GM18498 (cell line): ENCODE data around the gene THOC7.

Experiments
- ATAC-seq: cut with Tn5 transposase; IDR thresholded peaks from one replicate; pipeline ENCODE4 v1.9.1; 2021; ENCODE audit warnings: mild to moderate bottlenecking, moderate library complexity; ENCODE audit not compliant: unreplicated experiment

Gene THOC7

GRCh38 chr3:63863150-63864007, at the start of gene THOC7, which contains the start of gene ATXN7:
Gene THOC7 (minus strand): TSS chr3:63863805. CDS start chr3:63863790, 15 bp downstream.
Gene ATXN7 (plus strand): TSS chr3:63863867. CDS start chr3:63912599, 48,732 bp downstream.
- ATAC-seq: peak; percentile 78

- ATAC-seq: peak; percentile 21
Observed at GRCh38 chr3:63912768-63913588, 49.4 kb upstream of the THOC7 start.

DNA sequence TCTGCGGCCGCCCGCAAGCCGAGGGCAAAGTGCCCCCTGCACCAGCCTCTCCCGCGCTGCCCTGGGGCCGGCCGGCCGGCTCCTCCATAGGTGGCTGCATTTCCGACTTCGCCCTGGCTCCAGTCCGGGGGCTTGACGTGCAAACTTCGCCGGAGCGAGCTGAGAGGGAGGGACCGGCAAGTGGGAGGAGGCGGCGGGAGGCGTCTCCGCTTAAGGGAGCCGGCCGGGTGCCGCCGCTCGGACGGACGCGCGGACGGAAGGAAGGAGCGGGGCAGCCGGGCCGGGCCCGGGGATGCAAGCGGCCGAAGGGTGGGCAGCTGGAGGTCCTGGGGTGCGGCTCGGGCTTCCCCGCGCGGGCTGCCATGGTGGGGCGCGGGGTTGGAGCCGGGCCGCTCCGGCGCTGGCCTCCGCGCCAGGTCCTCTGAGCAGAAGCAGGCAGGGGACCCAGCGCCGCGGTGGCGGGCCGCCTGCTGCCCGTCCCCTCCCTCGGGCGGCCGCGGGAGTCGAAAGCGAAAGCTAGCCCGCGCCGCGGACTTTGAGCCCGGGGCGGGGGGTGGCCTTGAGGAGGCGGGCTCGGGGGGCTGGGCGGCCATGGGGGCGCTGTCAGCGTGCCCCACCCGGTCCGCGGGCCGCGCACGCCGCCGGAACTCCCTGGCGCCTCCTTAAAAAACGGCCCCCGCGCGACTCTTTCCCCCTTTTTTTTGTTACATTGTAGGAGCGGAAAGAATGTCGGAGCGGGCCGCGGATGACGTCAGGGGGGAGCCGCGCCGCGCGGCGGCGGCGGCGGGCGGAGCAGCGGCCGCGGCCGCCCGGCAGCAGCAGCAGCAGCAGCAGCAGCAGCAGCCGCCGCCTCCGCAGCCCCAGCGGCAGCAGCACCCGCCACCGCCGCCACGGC, 48.5 kb upstream of the THOC7 start, which contains the start of gene SCAANT1:
Gene SCAANT1 (minus strand): TSS at position 511 of the 895 bp plus-strand sequence.
- peak; percentile 83 for ATAC-seq

DNA sequence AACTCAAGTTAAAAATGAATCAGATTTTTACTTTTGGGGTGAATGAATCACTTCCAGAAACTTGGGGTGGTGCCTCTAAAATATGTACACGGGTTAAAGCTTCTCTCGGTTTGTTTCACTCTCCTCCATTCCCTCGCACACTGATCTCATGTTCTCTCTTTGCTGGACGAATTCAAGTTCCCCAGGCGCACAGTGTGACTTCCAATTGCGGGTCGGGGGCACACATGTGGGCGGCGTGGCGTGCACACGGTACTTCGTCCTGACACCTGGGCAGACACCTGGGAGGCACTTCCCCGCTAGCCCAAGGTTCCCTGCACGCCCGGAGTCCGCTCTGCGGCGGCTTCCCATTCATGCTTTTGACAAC, 47.9 kb upstream of the THOC7 start:
- no peak for ATAC-seq

- ATAC-seq: no peak
Observed at GRCh38 chr3:63910891-63911290, 47.3 kb upstream of the THOC7 start.

DNA sequence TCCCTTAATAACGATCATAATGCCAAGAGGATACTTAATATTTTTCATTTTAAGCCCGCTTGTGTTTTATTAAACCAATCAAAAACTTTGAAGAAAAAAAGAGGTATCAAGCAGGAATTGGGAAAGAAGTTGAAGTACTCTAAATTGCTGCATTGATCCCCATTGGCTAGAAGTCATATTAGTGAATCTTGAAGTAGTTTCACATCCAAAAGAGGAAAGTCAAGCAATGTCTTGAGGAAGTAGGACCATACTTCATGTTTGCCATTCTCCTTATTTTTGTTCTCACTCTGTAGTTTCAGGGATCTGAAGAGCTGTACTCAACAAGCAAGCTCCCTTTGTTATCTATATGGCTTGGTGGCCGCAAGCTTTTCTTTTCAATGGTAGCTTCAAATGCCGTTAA, 46.4 kb upstream of the THOC7 start:
- no peak for ATAC-seq

- no peak for ATAC-seq
Observed at GRCh38 chr3:63909431-63909830, 45.8 kb upstream of the THOC7 start.

DNA sequence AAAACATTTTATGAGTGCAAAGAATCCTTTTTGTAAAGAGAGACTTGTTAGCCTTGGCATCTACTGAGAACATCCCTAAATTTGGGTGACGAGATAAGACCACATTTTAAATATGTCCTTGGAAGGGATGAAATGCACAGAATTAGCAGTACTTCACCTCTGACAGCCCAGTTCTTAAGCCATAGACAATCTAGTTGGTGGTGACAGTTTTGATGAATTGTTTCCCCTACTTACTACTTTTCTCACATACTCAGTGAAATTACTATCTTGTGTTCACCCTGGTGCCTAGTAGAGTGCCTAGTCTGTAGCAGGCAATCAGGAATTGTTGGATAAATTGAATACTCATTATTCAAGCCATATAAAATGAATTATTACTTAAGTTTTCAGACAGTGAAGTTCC, 45.2 kb upstream of the THOC7 start:
- no peak for ATAC-seq

- ATAC-seq: no peak
Observed at GRCh38 chr3:63908081-63908736, 44.6 kb upstream of the THOC7 start.

DNA sequence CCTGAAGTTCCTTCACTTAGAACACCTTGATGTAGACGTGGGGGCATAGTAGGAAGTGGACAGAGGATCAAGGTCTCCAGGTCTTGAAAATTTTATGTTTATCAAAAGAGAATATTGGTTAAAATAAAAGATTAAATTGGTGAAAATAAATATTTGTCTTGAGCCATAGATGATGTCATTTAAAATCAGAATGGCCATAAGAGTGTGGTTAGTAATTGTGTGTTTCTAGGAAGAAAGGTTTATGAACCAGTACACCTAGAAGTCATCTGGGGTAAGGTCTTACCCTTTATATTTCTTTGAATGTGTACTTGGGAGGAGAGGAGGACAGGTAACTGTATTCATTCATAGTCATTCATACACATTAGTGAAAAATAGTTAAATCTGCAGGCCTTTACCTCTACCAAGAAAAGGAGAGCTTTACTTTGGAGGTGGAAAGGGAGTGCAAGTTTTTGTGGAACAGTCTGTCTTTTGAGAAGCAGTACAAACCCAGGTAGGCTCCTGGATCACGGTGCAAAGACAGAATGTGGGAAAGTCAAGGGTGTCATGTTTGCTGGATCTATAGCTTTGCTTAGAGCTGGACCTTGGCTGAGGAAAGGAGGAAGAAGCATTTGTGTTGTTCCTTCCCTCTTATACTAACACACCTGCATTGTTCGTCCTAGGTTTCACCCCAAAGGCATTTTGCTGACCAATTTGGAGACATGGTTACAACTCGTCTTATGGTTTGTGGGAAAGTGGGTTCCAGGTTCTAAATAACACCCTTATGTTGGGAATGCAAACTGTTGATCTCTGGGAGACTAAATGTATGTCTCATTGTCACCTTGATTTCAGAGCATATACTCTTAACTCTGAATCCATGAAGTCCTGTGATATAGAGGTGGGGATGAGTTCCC, 42.4 kb upstream of the THOC7 start:
- ATAC-seq: no peak

DNA sequence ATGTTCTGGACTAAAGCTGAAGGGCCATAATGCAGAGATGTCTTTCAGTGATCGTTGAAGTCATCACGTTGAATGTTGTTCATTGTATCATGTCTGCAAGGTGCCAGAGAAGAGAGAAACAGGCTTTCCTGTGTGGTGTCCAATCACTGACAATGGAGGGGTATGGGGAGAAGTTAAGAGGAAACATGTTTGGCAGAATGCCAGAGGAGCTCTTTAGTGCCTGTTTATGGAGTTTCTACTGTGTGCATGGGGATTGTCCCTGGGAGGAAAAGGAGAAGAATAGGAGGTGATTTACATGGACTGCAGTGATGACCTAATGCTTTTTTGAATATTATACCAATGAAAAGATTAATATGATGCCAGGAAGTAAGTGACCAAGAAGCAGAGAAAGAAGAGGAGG, 36.9 kb upstream of the THOC7 start:
- ATAC-seq: no peak

DNA sequence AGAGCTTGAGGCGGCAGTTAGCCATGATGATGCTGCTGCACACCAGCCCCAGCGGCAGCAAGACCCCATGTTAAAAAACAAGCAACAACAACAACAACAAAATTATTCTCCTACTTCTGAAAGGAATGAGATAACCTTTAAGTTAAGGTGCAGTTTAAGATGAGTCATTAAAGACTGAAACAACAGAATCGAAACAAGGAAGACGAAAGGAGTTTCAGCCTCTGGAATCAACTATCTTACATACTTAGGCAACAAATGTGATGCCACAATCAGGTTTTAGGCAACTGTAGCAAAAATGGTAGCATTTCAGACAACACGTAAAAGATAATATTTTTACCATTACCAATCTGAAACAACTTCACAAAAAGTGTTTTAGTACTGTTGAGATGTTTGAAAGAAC, 36.4 kb upstream of the THOC7 start:
- no peak for ATAC-seq

- ATAC-seq: peak; percentile 75
Observed at GRCh38 chr3:63896332-63897030, 32.9 kb upstream of the THOC7 start.

DNA sequence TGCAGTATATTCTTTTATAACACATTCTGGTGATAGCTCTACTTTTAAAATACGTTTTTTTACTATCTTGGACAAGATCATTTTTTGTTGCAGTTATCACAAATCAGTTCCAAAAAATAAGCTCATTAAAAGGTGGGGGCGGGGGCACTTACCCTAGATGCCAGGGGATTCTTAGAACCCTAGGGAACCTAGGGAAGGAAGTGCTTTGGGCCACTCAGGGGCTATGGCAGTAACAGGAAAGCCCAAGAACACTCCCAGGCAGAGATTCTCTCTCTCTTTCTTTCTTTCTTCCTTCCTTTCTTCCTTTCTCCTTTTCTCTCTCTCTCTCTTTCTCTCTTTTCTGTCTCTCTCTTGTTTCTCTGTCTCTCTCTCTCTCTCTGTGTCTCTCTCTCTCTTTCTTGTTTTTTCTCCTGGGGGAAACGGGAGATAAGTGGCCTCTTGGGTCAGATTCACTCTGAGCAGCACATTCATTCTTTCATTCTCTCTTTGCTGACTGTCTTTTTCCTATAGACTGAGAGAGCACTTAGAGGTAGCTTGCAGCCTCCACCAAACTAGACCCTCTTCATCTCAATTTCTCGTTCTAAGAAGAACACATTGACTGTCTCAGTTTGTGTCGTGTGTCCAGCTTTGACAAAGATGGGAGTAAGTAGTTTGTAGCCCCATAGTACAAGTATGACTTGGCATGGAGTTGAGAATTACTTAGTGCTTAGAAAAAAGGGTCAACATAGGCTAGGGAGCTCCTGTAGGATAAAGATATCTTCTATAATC, 32.0 kb upstream of the THOC7 start:
- no peak for ATAC-seq

- ATAC-seq: no peak
Observed at GRCh38 chr3:63892773-63893352, 29.3 kb upstream of the THOC7 start.

DNA sequence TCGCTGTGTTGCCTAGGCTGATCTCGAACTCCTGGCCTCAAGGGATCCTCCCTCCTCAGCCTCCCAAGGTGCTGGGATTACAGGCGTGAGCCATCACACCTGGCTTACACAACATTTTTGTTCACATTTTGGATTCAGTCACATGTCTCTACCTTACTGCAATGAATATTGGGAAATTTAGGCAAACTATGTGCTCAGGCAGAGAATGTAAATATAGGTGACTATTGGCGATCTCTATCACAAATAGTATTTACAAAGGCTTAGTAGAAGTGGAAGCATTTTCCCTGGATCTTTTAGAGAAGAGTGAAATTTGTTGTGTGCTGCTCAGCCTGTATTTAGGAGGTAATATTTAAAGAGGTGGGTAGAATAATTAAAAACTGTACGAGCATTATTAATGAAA, 27.9 kb upstream of the THOC7 start:
- no peak for ATAC-seq

DNA sequence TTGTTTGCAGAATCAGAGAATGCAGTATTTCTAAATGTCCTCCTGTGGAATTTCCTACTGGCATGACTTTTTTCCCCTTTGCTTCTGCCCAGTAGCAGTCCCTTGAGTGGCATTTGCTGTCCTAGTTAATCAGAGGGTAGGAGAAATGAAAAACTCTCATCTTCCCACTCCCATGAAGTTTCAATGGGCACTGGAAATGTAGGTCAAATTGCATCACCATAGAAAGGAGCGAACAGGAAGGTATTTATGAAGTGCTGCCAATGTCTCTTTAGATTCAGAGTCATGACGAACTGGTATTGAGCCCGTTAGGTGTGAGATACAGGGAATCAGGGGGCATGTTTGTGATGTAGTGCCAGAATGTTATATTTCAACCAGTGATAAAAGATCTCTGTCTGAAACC, 23.3 kb upstream of the THOC7 start:
- no peak for ATAC-seq

DNA sequence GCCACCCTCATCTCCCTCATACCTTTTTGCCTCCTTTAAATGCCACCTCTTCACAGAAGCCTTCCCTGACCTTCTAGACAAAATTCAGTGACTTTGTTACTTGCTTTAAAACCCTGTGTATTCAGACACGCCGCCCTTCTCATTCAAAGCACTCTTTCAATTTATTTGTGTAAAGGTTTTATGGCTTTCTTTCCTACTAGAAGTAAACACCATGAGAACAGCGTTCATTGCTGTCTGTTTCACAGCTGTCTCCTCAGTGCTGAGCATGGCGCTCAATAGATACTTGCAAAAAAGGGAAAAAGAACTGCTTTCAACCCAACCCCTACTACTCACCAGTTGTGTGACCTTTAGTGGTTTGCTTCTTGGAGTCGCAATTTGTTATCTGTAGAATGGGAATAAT, 17.0 kb upstream of the THOC7 start:
- no peak for ATAC-seq
